OCI-LY7 (cell line): Measurements from ENCODE around the gene MOCS1.

Experiments
- CTCF ChIP-seq: fragments of 200-600 bp; sonication (generic); conservative IDR thresholded peaks from 2 replicates; pipeline ENCODE4 v1.5.1; 2014; ENCODE audit warnings: mild to moderate bottlenecking, antibody characterized with exemption, low read length, moderate library complexity, mixed read lengths
- EZH2phosphoT487 ChIP-seq: fragments of 200-600 bp; sonication (generic); IDR thresholded peaks from 2 replicates; pipeline ENCODE4 v1.6.1; 2018; ENCODE audit warnings: low read depth, borderline replicate concordance, mild to moderate bottlenecking, mixed run types, antibody characterized with exemption, low read length, moderate library complexity, mixed read lengths

- TF ChIP-seq CTCF (no peak), EZH2phosphoT487 (no peak)
Measured at GRCh38 chr6:39942903-39943580, 8.8 kb upstream of the MOCS1 start.
